ENCODE results near the gene PARD3B.

GRCh38 chr2:204643326-204643725 lies 98.1 kb downstream of the PARD3B start:
- TF ChIP-seq CTCF (IDR thresholded peaks at IDR 0.05) = no peak
- no peak for TF ChIP-seq POLR2A (IDR thresholded peaks at IDR 0.05)
